HG03457 (cell line): ENCODE results near the gene KIFBP.
"Not testable (repeated sequence)": the region's sequence is repeated elsewhere in the genome, so short reads cannot be mapped to it uniquely, and the experiment has no call there.

ENCODE experiments used
- ATAC-seq: cut with Tn5 transposase; IDR thresholded peaks from one replicate; pipeline ENCODE4 v1.9.1; 2021; ENCODE audit warnings: moderate number of reproducible peaks; ENCODE audit not compliant: unreplicated experiment

Gene KIFBP

DNA sequence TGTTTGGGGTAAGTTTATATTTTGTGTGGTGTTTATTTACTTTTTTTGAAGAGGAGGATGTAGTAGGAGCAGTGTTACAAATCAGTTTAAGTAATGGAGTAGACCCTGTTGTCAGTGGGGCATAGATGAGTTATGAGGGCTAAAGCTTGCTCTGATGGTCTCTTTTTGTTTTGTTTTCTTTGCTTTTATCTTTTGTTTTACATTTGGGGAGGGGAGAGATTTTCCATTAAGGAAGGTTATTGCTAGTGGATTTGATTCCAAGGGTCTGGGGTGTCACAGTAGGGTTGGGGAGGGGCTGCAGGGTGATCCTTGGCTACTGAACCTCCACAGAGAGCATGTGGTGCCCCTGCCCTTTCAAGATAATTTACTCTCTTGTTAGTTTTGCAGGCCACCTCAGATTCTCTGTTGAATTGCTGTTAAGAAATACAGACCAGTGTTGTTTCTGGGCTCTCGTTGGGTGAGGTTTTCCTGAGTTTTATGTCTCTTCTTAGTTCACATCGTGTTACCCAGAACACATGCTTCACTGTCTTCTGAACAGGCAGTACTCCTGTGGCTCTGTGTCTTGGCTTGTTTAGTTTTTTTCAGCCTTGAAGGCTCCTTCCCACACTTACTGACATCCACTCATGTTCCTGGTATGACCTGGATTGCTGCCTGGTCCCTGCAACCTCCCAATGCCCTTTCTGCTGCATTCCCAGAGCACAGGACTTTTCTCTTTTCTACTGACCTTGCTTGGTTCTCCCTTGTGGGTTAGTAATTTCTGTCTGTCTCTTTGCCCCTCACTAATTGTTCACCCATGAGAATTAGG lies 4.2 kb downstream of the KIFBP start:
- ATAC-seq: no peak

DNA sequence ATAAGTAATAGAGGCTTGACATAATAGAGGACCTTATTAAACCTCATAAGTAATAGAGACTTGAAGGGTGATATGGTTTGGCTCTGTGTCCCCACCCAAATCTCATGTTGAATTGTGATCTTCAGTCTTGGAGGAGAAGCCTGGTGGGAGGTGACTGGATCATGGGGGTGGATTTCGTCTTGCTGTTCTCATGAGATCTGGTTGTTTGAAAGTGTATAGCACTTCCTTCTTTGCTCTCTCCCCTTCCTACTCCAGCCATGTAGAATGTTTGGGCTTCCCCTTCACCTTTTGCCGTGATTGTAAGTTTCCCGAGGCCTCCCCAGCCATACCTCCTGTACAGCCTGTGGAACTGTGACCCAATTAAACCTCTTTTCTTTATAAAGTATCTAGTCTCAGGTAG lies 8.6 kb downstream of the KIFBP start:
- ATAC-seq: no peak

DNA sequence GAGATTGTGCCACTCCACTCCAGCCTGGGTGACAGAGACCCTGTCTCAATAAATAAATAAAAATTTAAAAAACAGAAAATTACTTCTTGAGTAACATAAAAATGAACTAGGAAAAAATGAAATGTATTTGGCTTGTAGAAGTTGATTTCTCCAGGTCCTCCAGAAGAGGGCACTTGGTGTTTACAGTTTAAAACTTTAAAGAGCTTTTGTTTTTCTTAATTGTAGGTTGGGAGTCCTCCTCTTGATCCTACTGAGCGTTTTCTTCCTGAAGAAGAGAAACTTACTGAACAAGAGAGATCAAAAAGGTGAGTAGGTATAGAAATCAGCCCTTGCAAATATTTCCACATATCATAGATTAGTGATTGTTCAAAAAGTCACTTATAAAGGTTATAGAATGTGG lies 16.2 kb downstream of the KIFBP start:
- no peak for ATAC-seq

DNA sequence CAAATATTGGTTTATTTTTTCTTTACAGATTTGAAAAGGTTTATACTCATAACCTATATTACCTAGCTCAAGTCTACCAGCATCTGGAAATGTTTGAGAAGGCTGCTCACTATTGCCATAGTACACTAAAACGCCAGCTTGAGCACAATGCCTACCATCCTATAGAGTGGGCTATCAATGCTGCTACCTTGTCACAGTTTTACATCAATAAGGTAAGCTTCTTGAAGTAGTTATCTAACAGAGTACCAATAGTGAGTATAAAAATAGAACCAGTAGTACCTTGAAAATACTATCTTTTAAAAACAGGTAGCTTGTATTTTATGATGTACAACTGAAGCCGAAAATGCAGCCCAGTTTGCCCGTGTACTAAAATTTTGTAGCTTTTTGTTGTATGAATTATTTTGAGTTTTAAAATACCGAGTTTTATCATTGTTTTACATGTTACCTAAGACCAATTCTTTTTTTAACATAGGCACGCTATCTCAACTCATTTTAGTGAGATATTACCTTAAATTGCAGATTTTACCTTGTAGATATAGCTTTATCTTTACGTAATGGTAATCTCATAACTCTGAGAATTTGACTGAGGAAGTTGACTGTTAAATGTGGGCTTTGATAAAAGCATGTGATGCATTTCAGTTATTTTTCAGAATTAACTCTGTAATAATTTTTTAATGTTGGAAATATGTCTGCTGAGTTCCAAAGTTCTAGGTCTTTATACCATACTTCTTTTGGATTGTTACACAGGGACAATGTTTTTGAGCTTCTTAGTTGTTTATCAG lies 17.3 kb downstream of the KIFBP start:
- ATAC-seq: no peak

DNA sequence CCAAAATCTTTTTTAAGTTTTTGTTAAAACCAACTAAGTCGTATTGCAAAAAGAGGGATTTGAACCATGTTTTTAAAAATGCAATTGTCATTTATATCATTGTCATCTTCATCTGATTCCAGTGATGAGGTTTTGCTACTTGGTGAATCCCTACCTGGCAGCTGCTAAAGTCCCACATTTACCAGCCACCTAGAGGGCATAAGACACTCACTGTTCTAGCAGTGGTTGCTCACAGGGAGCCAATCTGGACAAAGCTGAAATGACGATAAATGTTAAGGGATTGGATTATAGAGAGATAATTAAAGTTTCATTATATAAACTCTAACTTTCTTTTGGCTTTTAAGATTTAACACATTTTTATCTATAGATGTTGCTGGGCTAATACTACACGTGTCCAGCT lies 18.7 kb downstream of the KIFBP start:
- ATAC-seq: no peak

DNA sequence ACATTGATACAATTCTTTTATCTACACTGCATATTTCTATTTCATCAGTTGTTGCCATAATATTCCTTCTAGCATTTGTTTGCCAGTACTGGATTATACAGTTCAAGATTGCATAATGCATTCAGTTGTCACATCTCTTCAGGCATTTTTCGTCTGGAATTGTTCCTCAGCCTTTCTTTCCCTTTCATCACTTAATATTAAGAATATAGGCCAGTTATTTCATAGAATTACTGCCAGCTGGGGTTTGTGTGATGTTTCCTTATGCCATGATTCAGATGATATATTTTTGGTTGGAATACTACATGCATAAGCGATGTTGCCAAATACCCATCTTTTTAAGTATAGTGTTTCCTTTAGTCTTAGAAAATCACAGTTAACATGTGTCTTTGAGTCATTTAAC lies 20.8 kb downstream of the KIFBP start:
- no peak for ATAC-seq

DNA sequence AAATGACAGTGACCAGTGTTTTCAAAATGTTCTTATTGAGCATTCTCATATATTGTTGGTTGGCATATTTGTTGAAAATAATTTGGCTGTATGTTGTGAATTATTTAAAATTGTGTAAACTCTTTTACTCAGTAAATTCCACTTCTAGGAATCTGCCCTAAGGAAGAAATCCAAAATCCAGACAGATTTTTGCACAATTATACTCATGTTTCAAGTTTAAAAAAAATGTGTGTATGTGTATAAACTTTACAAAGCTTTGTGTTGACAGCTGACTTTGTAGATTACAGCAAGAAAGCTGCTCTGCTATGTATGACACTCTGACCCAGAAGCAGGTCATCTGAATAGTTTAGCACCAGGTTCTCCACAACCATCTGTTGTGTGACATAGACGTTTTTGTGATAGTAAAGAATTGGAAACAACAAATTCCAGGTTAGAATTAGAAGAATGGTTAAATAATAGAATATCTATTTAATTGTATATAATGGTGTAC lies 21.6 kb downstream of the KIFBP start:
- ATAC-seq: no peak

DNA sequence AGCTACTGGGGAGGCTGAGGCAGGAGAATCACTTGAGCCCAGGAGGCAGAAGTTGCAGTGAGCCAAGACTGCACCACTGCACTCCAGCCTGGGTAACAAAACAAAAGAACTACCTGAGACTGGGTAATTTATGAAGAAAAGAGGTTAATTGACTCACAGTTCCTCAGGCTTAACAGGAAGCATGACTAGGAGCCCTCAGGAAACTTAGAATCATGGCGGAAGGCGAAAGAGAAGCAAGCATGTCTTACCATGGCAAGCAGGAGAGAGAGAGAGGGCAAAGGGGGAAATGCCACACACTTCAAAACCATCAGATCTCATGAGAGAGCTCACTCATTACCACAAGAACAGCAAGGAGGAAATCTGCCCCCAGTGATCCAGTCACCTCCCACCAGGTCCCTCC lies 24.2 kb downstream of the KIFBP start:
- not testable (repeated sequence) for ATAC-seq

DNA sequence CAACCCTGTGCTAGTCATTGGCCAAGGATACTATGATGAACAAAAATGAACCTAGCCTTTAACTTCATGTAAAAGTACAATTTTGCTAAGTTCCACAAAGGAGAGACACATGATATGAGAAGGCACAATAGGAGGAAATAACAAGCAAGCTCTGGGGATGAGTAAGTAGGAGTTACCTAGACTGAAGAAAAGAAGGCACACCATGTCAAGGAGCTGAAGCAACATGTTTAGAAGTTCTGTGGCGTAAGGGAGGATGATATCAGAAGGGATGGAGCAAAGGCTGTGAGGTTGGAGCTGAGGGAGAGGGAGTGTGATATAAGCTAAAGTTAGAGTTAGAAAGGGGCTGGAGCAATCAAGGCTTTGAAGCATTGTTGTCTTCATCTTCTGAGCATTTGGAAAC lies 25.6 kb downstream of the KIFBP start:
- no peak for ATAC-seq

DNA sequence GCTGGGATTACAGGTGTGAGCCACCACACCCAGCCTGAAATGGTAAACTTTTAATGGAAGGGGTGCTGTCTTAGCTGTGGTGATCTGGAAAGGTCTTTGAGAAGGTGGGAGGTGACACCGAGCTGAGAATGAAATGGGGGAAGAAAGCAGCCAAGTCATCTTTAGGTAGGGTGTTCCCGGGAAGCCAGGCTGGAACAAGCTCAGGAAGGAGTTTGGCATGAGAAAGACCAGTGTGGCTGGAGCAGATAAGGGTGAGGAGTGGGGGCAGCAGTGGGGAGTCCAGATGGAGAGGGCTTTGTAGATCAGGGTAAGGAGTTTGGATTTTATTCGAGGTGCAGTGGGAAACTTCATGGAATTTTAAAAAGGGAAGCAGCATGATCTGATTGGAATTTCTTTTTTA lies 30.0 kb downstream of the KIFBP start:
- ATAC-seq: no peak

DNA sequence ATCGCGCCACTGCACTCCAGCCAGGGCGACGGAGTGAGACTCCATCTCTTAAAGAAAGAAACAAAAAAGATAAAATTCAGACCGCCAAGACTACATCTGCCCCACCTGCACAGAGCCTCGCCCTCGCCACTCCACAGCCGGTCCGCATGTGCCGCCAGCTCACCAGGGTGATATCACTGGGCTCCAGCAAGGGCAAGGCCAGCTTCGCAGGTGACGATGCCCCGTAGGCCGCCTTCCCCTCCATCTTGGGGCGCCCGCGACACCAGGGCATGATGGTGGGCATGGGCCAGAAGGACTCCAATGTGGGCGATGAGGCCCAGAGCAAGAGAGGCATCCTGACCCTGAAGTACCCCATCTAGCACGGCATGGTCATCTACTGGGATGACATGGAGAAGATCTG lies 34.0 kb downstream of the KIFBP start:
- ATAC-seq: no peak

DNA sequence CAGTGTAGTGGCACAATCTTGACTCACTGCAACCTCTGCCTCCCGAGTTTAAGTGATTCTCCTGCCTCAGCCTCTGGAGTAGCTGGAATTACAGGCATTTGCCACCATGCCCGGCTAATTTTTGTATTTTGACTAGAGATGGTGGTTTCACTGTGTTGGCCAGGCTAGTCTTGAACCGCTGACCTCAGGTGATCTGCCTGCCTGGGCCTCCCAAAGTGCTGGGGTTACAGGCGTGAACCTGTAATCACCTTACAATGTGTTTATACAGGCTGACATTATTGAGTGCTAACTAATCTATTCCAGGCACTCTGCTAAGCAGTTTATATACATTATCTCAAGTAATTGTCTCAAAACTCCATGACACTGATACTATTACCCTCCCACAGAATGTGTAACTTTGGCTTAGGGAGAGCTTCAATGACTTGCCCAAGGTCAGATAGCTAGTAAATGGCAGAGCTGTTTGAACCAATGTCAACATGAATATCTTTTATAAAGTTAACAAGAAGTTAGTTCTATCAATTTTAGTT lies 36.8 kb downstream of the KIFBP start:
- ATAC-seq: no peak

DNA sequence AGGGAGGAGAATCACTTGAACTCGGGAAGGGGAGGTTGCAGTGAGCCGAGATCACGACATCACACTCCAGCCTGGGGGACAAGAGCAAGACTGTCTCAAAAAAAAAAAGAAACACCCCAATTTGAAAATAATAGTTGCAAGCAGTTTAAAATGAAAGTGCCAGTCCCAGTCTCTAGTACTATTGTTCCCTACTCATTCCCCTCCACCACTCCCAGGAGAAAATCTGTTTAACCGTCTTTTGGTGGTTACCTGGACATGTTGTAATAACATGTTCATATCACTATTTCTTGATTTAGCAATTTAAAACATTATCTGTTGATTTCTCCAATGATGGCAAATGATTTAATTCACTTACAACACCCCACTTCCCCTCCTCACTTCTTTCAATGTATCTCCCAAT lies 44.7 kb downstream of the KIFBP start:
- ATAC-seq: no peak

DNA sequence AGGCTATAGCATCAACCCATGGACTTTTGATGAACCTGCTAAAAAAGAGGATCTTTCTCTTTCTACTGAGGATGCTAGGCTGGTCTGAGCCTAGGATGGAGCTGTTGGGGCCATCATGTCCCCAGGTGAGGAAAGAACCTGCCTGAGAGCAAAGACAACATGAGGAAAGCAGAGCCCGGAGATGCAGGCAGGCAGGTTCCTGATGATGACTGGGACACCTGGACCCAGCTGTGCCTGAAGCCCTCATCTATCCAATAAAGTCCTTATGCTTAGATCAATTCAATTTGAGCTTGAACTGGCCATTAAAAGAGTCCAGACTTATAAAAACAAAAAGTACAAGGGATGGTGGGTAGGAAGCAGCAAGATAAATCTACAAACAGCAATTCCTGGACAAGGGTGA lies 48.9 kb downstream of the KIFBP start:
- no peak for ATAC-seq

DNA sequence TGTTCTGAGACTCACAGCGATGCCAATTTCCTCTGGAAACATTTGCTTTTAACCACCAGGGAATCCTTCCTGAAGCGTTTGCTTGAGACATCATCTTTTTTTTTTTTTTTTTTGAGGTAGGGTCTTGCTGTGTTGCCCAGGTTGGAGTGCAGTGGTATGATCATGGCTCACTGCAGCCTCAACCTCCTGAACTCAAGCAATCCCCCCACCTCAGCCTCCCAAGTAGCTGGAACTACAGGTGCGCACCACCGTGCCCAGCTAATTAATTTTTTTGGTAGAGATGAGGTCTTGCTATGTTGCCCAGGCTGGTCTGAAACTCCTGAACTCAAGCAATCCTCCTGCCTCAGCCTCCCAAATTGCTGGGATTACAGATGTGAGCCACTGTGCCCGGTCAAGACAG lies 52.3 kb downstream of the KIFBP start:
- not testable (repeated sequence) for ATAC-seq

DNA sequence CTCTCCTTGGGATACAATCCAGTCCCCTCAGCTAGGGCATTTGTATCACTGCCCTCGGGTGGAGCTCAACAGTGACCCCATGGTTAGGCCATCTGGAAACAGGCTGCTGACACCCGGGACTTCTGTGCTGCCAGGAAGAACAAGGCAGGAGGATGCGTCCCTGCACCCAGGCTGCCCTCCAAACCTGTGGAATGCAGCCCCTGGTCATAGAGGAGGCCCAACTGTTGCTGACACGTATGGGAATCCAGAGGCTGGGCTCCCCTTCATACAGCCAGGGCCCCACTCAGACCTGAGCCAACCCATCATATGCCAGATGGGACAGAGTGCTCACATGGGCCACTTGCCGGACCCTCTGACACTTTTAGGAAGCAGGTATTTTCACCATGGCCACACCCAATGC lies 53.8 kb downstream of the KIFBP start:
- no peak for ATAC-seq

DNA sequence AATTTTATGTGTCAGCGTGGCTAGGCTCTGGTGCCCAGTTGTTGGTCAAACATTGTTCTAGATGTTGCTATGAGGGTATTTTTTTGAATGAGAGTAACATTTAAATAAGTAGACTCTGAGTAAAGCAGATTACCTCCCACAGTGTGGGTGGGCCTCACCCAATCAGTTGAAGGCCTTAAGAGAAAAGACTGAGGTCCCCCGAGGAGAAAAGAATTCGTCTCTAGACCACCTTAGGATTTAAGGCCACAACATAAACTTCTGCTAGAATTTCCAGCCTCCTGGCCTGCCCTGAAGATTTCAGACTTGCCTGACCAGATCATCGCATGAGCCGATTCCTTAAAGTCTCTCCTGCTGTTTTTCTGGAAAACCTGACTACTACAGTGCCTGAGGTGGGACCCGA lies 54.2 kb downstream of the KIFBP start:
- no peak for ATAC-seq

DNA sequence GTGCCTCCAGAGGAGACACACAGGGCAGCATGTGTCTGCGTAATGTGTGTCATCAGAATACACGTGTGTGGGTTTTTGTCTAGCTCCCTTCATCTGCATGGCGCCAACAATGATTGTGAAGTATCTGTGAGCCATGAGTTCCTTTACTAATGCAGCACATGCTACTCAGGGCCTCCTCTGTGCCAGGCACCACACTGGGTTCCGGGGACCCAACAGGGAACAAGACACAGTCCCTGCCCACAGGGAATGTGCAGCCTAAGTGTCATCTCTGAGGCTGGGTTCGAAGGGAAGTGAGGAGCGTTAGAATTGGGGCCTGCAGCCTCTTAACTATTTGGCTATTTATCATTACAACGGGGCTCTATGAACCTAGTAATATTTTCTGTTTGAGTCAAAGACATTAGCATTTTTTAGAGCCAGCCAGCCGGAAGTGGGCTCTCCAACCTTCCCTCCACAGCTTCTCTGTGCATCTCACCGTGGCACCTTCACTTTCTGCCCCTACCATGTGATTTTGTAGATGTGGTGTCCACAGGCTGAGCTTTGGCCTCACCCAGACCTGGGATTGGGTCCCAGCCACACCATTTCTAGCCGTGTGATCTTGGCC lies 55.4 kb downstream of the KIFBP start:
- ATAC-seq: peak; percentile 52

DNA sequence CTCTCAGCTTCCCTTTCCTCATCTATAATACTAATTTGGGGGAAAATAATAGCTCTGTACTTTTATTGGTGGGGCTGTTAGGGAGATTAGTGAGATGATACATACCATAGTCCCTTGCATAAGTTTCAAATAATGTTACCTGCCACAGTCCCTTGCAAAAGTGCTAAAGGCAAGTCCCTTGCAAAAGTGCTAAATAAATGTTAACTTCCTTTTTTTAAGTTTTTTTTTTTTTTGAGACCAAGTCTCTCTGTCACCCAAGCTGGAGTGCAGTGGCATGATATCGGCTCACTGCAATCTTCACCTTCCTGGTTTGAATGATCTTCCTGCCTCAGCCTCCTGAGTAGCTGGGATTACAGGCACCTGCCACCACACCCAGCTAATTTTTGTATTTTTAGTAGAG lies 55.9 kb downstream of the KIFBP start:
- no peak for ATAC-seq

DNA sequence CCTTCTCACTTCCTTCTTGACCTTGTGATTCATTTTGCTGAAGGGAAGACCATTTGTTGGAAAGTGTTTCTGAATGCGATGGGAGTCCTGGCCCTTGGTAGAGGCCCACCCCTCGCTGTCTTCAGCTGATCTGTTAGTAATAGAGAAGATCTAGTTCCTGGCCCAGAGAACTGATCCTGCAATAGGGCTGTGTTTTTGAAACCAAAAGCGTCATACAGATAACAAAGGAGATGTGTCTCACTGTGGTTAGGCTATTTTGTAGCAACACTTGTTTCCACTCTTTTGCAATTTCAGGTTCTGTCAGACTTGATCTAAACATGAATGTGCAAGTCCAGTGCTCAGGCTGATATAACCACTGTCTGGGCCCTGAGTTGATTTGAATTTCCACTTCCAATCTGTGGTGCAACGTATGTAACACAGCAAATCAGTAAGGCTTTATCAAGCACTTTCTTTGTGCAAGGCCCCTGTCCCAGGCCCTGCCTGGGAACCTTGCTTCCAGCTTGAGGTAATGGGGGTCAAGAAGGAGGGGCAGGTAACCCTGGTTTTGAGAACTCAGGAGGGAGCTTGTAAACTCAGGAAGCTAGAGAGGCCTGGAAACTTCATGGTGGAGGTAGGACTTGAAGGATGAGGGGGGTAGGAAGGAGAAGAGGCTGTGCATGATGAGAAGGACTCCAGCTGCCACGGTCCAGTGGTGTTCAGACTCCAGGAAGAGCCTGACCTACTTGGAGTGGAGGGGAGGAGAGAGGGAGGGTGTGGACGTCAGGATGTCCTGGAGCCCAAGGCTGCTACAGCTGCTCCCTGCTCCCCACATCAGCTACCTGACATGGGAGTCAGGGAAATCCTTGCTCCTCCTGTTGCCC lies 57.1 kb downstream of the KIFBP start:
- ATAC-seq: peak; percentile 48
